B cell (primary cell): ENCODE results near the gene SPIRE1. TPM values are rescaled to one million over a fixed set of nuclear protein-coding genes. Genes with fewer than 3 reads are reported as not detected.

Experiments
- ATAC-seq: fragments of 200-7000 bp; cut with Tn5 transposase; one replicate; pipeline ENCODE4 v1.10.0; 2021; ENCODE audit warnings: low read depth, mild to moderate bottlenecking, moderate number of reproducible peaks, moderate library complexity
- CTCF ChIA-PET: fragments of 350-600 bp; sonication (Branson Sonifier 250); formaldehyde crosslinking; loops from one replicate; lab custom pipeline; 2021; ENCODE audit warnings: antibody characterized with exemption, inconsistent platforms; lab: Charles Lee
- POLR2A ChIA-PET: fragments of 350-600 bp; sonication (Branson Sonifier 250); formaldehyde crosslinking; loops from one replicate; lab custom pipeline; 2021; ENCODE audit warnings: antibody characterized with exemption; lab: Charles Lee
- DNase-seq: peaks from one replicate; pipeline ENCODE4 v3.0.0; 2013
- H2AFZ ChIP-seq: 2 replicates; pipeline ENCODE4 v1.6.1; 2012; ENCODE audit warnings: mild to moderate bottlenecking, low read depth, low read length; ENCODE audit not compliant: insufficient read depth, poor library complexity, severe bottlenecking
- H3K27ac ChIP-seq, 2 donors: 1 replicate in 1 of 2; 2 replicates in 1 of 2; pipeline ENCODE4 v1.5.1; 2012 to 2013; ENCODE audit warnings: low read length in 2 of 2, mild to moderate bottlenecking in 2 of 2, moderate library complexity in 1 of 2
- H3K27me3 ChIP-seq, 4 experiments: fragments of 200-600 bp in 1 of 4; sonication (generic) in 1 of 4; replicated peaks in 1 of 4; 1 replicate in 2 of 4; 2 replicates in 2 of 4; pipeline versions ENCODE4 v1.6.1 to v1.7.0; 2013 to 2016; ENCODE audit warnings: low read length in 3 of 4, mild to moderate bottlenecking in 2 of 4, mixed read lengths in 1 of 4, moderate library complexity in 1 of 4; ENCODE audit not compliant: insufficient read depth in 4 of 4, control insufficient read depth in 3 of 4; ENCODE audit errors: control extremely low read depth in 1 of 4
- H3K36me3 ChIP-seq, 2 experiments: replicated peaks in 1 of 2; 1 replicate in 1 of 2; 2 replicates in 1 of 2; pipeline versions ENCODE4 v1.6.1 to v1.7.1; 2013; ENCODE audit warnings: low read length in 1 of 2; ENCODE audit not compliant: insufficient read depth in 2 of 2, control insufficient read depth in 1 of 2; ENCODE audit errors: control extremely low read depth in 1 of 2, extremely low read depth in 1 of 2
- H3K4me1 ChIP-seq, 2 donors: fragments of 200-600 bp in 1 of 2; sonication (generic) in 1 of 2; 1 replicate in 1 of 2; 2 replicates in 1 of 2; pipeline versions ENCODE4 v1.5.1 to v1.6.1; 2013 to 2017; ENCODE audit warnings: low read length in 2 of 2; ENCODE audit not compliant: control insufficient read depth in 2 of 2, insufficient read depth in 2 of 2
- H3K4me2 ChIP-seq: replicated peaks from 2 replicates; pipeline ENCODE3; 2012; ENCODE audit warnings: mild to moderate bottlenecking, low read depth, low read length; ENCODE audit not compliant: poor library complexity, severe bottlenecking
- H3K4me3 ChIP-seq, 5 experiments: fragments of 200-600 bp in 1 of 5; sonication (generic) in 1 of 5; 1 replicate in 3 of 5; 2 replicates in 2 of 5; pipeline versions ENCODE4 v1.5.1 to v1.7.0; 2011 to 2016; ENCODE audit warnings: low read length in 4 of 5, mild to moderate bottlenecking in 4 of 5, low read depth in 2 of 5, control low read depth in 1 of 5, moderate library complexity in 1 of 5; ENCODE audit not compliant: insufficient read depth in 1 of 5; ENCODE audit errors: control extremely low read depth in 1 of 5, extremely low read depth in 1 of 5
- H3K79me2 ChIP-seq: fragments of 200-600 bp; sonication (generic); one replicate; pipeline ENCODE4 v1.6.0; 2016; ENCODE audit warnings: low read length; ENCODE audit not compliant: control insufficient read depth, insufficient read depth
- H3K9ac ChIP-seq: fragments of 200-600 bp; sonication (generic); 2 replicates; pipeline ENCODE4 v1.6.1; 2017; ENCODE audit warnings: mild to moderate bottlenecking, low read length, moderate library complexity
- H3K9me3 ChIP-seq, 3 donors: one replicate each; pipeline versions ENCODE4 v1.6.1 to v1.7.1; 2013; ENCODE audit warnings: low read length in 2 of 3; ENCODE audit not compliant: control insufficient read depth in 2 of 3, insufficient read depth in 1 of 3; ENCODE audit errors: control extremely low read depth in 1 of 3
- H4K20me1 ChIP-seq: 2 replicates; pipeline ENCODE4 v1.6.0; 2012; ENCODE audit warnings: mild to moderate bottlenecking, low read length; ENCODE audit not compliant: insufficient read depth, control insufficient read depth, poor library complexity, severe bottlenecking
- H3K27ac Mint-ChIP-seq: one replicate; pipeline ENCODE4 v1.8.0; 2021; ENCODE audit warnings: mixed read lengths
- H3K27me3 Mint-ChIP-seq: one replicate; pipeline ENCODE4 v1.8.0; 2021; ENCODE audit warnings: mixed read lengths
- H3K4me1 Mint-ChIP-seq: one replicate; pipeline ENCODE4 v1.8.0; 2021; ENCODE audit warnings: mixed read lengths
- H3K4me3 Mint-ChIP-seq: one replicate; pipeline ENCODE4 v1.8.0; 2021; ENCODE audit warnings: mixed read lengths
- H3K9me3 Mint-ChIP-seq: one replicate; pipeline ENCODE4 v1.8.0; 2022; ENCODE audit warnings: mixed read lengths; ENCODE audit not compliant: insufficient read depth
- CTCF ChIP-seq: fragments of 200-600 bp; IDR thresholded peaks from one replicate; pipeline ENCODE4 v1.8.0; 2022; ENCODE audit warnings: antibody characterized with exemption, mild to moderate bottlenecking
- EZH2 ChIP-seq: IDR thresholded peaks from 2 replicates; pipeline ENCODE4 v1.6.1; 2012; ENCODE audit warnings: borderline replicate concordance, low read depth, mild to moderate bottlenecking, moderate library complexity, low read length; ENCODE audit not compliant: insufficient read depth, poor library complexity, severe bottlenecking
- WGBS: methylation state at CpG from one replicate; pipeline ENCODE4 v1.1.5; 2013; ENCODE audit warnings: missing lambda C conversion rate; ENCODE audit not compliant: insufficient coverage; 5-methylcytosine and 5-hydroxymethylcytosine counted together
- intact Hi-C: fragments of 100-400 bp; cut with micrococcal nuclease; formaldehyde crosslinking; loops from one replicate; pipeline ENCODE4 v1.10.0; 2022
- polyA plus RNA-seq: library from polyadenylated mRNA; depleted of rRNA; stranded (reverse); fragments of >200 nt; gene quantifications from 2 replicates; pipeline ENCODE4 v1.2.3, GENCODE V29; 2012
- total RNA-seq, 2 donors: library from RNA; stranded (reverse); fragments of 120-200 nt in 1 of 2; gene quantifications; 1 replicate in 1 of 2; 2 replicates in 1 of 2; pipeline versions ENCODE4 v1.2.3 to v1.2.4, GENCODE V29; 2013 to 2022

SPIRE1 gene
- total and polyA plus RNA-seq, 2 donors (not counting 1 experiment from before 2014, with no cell fraction given), result 0.22 to 4.0 TPM

GRCh38 chr18:12638644-12639124, 19.2 kb downstream of the SPIRE1 start:
- no peaks in the 10 kb centered on the region for H3K79me2 ChIP-seq
- DNase-seq, result no peak
- no peaks in the 10 kb centered on the region for H3K36me3 ChIP-seq
- H3K9ac ChIP-seq, result no peak overlapping the region
- no peaks in the 10 kb centered on the region for H3K9me3 ChIP-seq
- no peak overlapping the region for H2AFZ ChIP-seq
- no peak for ATAC-seq
- 75% methylated on average over 2 of the region's 3 CpGs for WGBS
- no peak overlapping the region for H3K4me3 ChIP-seq
- no peak overlapping the region for H3K4me3 Mint-ChIP-seq
- no peak for TF ChIP-seq CTCF
- TF ChIP-seq EZH2, result no peak
- no peaks in the 10 kb centered on the region for H3K9me3 Mint-ChIP-seq
- peaks cover 0 to 5% (median 1%) of the 10 kb centered on the region in 4 experiments for H3K27me3 ChIP-seq
- no peaks in the 10 kb centered on the region for H3K4me1 Mint-ChIP-seq
- H3K27me3 Mint-ChIP-seq, result peaks cover 18% of the 10 kb centered on the region
- no peak overlapping the region for H3K27ac Mint-ChIP-seq
- no peaks in the 10 kb centered on the region for H4K20me1 ChIP-seq
- no peak overlapping the region for H3K4me2 ChIP-seq
- intact Hi-C loops, result no loop called here
- ChIA-PET POLR2A (no interaction called here), CTCF (no interaction called here)
- no peak overlapping the region for H3K27ac ChIP-seq
- H3K4me1 ChIP-seq, result no peaks in the 10 kb centered on the region

- Histone ChIP-seq H3K4me1 (no peaks in the 10 kb centered on the region), H3K4me2 (no peak overlapping the region), H3K27ac (no peak overlapping the region), H3K79me2 (no peaks in the 10 kb centered on the region), H3K4me3 (no peak overlapping the region), H3K9me3 (no peaks in the 10 kb centered on the region), H3K9ac (no peak overlapping the region), H3K36me3 (no peaks in the 10 kb centered on the region), H4K20me1 (no peaks in the 10 kb centered on the region), H2AFZ (no peak overlapping the region), H3K27me3 (peaks cover 0 to 5% (median 1%) of the 10 kb centered on the region in 4 experiments)
- Mint-ChIP-seq H3K27me3 (peaks cover 14% of the 10 kb centered on the region), H3K4me1 (no peaks in the 10 kb centered on the region), H3K27ac (no peak overlapping the region), H3K4me3 (no peak overlapping the region), H3K9me3 (no peaks in the 10 kb centered on the region)
- intact Hi-C loops, result no loop called here
- no peak for TF ChIP-seq CTCF
- TF ChIP-seq EZH2, result no peak
- ATAC-seq (no peak), DNase-seq (no peak)
- ChIA-PET CTCF (no interaction called here), POLR2A (no interaction called here)
- WGBS, result 100% methylated on average over 2 of the region's 4 CpGs
Measured at GRCh38 chr18:12637901-12638643, 19.8 kb downstream of the SPIRE1 start.
